ENCODE measurements around the gene ARHGEF6.
A peak's percentile ranks its signal among the peaks of the same experiment; 100 is the strongest.

Gene ARHGEF6

GRCh38 chrX:136745215-136746173 lies 35.2 kb downstream of the ARHGEF6 start:
- DNase-seq = no peak

GRCh38 chrX:136742721-136743379 lies 37.9 kb downstream of the ARHGEF6 start:
- no peak for DNase-seq

- DNase-seq = no peak
Observed at GRCh38 chrX:136738049-136738729, 42.5 kb downstream of the ARHGEF6 start.

- no peak for DNase-seq
Observed at GRCh38 chrX:136736690-136737089, 44.0 kb downstream of the ARHGEF6 start.

- no peak for DNase-seq
Observed at GRCh38 chrX:136735601-136736000, 45.1 kb downstream of the ARHGEF6 start.

GRCh38 chrX:136733613-136734012 lies 47.1 kb downstream of the ARHGEF6 start:
- no peak for DNase-seq

- DNase-seq = no peak
Observed at GRCh38 chrX:136731798-136732197, 48.9 kb downstream of the ARHGEF6 start.

- no peak for DNase-seq
Observed at GRCh38 chrX:136731207-136731782, 49.4 kb downstream of the ARHGEF6 start.

- DNase-seq = no peak
Observed at GRCh38 chrX:136728393-136728792, 52.3 kb downstream of the ARHGEF6 start.

- DNase-seq = no peak
Observed at GRCh38 chrX:136725441-136726104, 55.2 kb downstream of the ARHGEF6 start.

GRCh38 chrX:136718091-136718490 lies 62.6 kb downstream of the ARHGEF6 start:
- DNase-seq = no peak

GRCh38 chrX:136714626-136715599 lies 65.8 kb downstream of the ARHGEF6 start:
- DNase-seq = no peak

- DNase-seq = no peak
Observed at GRCh38 chrX:136712650-136713310, 68.0 kb downstream of the ARHGEF6 start.

- no peak for DNase-seq
Observed at GRCh38 chrX:136711147-136711546, 69.6 kb downstream of the ARHGEF6 start.

GRCh38 chrX:136710325-136710951 lies 70.3 kb downstream of the ARHGEF6 start:
- no peak for DNase-seq

GRCh38 chrX:136708348-136708747 lies 72.4 kb downstream of the ARHGEF6 start:
- DNase-seq = no peak

GRCh38 chrX:136697156-136697555 lies 83.6 kb downstream of the ARHGEF6 start:
- no peak for DNase-seq

GRCh38 chrX:136694431-136695087 lies 86.2 kb downstream of the ARHGEF6 start:
- DNase-seq = peak; percentile 23

GRCh38 chrX:136692271-136692670 lies 88.5 kb downstream of the ARHGEF6 start:
- DNase-seq = no peak

Measured in 8988T (cell line).